Metanephros (tissue), 1 donor: ENCODE data around the gene PKDREJ. TPM values are rescaled to one million over a fixed set of nuclear protein-coding genes. Genes with fewer than 3 reads are reported as not detected.

Experiments used
- total RNA-seq: library from RNA; depleted of rRNA; stranded (reverse); fragments of >200 nt; gene quantifications from one replicate; pipeline ENCODE4 v1.2.3, GENCODE V29; 2014

Gene PKDREJ, protein sequence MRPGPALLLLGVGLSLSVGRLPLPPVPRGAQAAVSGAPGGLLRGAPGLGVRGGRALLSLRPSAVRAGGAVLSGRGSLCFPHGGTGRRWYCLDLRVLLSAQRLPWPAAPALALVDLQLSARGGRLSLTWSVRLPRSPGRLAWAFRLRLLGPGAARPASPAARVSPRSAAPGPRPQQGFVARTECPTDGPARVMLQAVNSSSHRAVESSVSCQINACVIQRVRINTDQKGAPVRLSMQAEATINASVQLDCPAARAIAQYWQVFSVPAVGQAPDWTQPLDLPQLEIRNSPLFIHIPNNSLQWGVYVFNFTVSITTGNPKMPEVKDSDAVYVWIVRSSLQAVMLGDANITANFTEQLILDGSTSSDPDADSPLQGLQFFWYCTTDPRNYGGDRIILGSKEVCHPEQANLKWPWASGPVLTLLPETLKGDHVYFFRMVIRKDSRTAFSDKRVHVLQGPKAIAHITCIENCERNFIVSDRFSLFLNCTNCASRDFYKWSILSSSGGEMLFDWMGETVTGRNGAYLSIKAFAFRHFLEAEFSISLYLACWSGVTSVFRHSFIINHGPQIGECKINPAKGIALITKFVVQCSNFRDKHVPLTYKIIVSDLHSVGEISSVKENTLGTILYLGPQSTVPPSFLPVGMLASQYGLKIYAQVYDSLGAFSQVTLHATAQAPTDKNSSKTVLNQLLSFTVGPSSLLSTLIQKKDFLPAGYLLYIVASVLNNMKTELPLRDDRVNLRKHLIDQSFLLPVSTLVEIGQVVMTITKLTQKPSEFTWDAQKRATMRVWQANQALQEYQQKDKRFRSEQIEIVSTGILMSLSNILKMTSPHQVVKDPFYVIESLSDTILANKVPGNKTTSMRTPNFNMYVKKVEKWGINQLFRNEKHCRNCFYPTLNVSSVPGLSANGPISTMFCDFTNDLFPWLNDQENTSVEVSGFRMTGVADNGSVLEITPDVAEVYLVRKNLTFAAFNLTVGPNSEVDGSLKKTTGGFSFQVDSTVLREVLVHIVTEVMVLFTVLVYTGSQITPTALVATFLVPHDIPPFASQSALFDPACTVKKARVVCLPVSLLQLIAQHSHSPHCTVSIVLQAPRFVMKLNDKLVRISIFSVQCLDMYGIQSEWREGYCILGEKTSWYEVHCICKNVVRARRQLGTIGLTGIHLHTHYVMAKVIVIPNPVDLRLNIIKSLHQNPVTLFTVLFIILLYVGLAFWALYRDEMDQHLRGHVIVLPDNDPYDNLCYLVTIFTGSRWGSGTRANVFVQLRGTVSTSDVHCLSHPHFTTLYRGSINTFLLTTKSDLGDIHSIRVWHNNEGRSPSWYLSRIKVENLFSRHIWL (N-terminal part only)
- total RNA-seq, result 0.12 TPM

GRCh38 chr22:46263216-46263590, at the start of gene PKDREJ:
PKDREJ (minus strand) TSS chr22:46263343; CDS start chr22:46263322, 21 bp downstream.

GRCh38 chr22:46296257-46297150, 33.4 kb upstream of the PKDREJ start, which contains the start of gene GTSE1:
GTSE1 (plus strand) TSS chr22:46296870; CDS start chr22:46297401, 531 bp downstream.

GRCh38 chr22:46267431-46268279, 4.5 kb upstream of the PKDREJ start, which contains the start of gene TTC38:
TTC38 (plus strand) TSS chr22:46268008; CDS start chr22:46268040, 32 bp downstream.

DNA sequence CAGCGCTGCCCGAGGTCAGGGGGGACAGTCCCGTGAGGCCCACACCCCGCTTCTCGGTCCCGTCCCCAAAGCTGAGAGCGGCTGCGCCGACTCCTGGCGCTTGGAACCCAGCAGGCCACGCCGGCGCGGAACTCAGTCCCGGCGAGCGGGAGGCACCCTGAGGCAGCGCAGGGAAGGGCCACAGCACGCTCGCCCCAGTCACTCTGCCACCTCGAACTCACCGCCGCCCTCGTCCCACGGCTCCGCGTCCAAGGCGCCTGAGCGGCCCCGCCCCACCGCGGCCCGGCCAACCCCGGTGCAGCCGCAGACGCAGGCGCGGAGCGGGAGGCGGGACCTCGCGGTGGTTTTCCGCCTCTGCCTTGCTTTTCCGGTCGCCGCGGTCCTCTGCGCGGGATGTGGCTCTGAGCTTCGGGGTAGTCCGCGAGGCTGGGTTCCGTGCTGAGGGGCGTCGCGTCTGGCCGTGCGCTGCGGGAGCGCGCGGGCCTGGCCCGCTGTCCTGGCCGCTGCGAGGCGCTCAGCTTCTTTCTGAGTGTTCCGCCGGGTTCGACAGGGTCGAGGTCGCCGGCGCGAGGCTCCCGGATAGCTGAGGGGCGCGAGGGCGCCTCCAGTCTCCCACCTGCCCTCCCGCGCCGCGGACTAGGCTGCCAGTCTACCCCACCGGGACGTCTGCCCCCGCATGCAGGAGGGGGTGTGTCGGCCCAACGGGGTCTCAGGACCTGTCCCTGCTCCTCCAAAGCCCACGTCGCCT, 12.9 kb downstream of the PKDREJ start, which contains the start of gene CDPF1:
Gene CDPF1 (minus strand): TSS at position 259 of the 748 bp plus-strand sequence. CDS start 2,009 bp downstream, outside the sequence.

Other genes with a start within 250 kb of the PKDREJ start
- 43.5 TPM for gene PPARA, start 112.8 kb downstream of the PKDREJ start, total RNA-seq
- gene CDPF1, start 13.1 kb downstream of the PKDREJ start, total RNA-seq, result 19.7 TPM
- 64.1 TPM for gene TTC38, start 4.7 kb upstream of the PKDREJ start, total RNA-seq
- gene GTSE1, start 33.5 kb upstream of the PKDREJ start, total RNA-seq, result 8.6 TPM
- 63.2 TPM for gene TRMU, start 72.4 kb upstream of the PKDREJ start, total RNA-seq